Measurements from ENCODE around the gene PTP4A1. TPM values are rescaled to one million over a fixed set of nuclear protein-coding genes. Genes with fewer than 3 reads are reported as not detected.
A peak's percentile ranks its signal among the peaks of the same experiment; 100 is the strongest.

PTP4A1 gene
- total and polyA plus RNA-seq, 2 of the 13 experiments (the other 11 are each of a cell fraction or from before 2014, with no cell fraction given) = 141 to 376 TPM

DNA sequence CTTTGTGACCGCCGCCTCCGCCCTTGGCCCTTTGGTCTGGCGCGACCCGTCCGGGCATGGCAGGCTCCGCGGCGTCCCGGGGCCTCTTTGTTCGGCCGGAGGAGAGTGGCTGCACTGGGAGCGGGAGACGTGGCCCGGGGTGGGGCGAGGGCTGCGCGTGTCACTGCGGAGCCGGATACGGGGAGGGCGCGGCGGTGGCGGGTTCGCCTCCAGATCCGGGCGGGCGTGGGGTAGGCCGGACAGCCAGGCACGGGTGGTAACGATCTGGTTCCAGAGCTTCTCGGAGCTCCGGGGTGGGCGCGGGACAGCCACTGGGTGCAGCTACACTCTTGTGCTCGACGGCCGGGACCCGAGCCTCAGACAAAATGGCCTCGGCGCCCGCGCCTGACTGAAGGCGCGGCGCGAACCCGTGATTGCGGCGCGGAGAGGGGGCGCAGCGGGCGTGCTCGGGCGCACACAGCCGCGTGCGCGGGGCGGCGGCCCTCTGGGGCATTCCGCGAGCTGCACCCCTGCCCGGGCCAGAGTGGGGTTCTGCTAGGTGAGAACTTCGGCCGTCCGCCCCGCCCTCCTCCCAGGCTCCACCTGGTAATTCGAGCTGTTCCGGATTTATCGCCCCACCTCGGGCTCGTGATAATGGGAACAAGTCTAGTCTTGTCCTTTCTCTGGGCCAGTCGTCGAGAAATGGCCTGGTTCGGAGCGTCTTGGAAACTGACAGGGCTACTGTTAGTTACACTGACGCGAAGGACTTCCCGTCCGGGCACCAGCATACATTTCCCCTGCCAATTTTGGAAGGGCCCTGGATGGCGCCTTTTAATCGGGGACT, 1.0 kb downstream of the PTP4A1 start (continued):
- TF ChIP-seq, protein P1, sequence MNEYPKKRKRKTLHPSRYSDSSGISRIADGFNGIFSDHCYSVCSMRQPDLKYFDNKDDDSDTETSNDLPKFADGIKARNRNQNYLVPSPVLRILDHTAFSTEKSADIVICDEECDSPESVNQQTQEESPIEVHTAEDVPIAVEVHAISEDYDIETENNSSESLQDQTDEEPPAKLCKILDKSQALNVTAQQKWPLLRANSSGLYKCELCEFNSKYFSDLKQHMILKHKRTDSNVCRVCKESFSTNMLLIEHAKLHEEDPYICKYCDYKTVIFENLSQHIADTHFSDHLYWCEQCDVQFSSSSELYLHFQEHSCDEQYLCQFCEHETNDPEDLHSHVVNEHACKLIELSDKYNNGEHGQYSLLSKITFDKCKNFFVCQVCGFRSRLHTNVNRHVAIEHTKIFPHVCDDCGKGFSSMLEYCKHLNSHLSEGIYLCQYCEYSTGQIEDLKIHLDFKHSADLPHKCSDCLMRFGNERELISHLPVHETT (CRISPR knock-in tag; conservative IDR thresholded peaks at IDR 0.05) = no peak
- TF ChIP-seq ZNF136 (CRISPR knock-in tag; IDR thresholded peaks at IDR 0.05; ENCODE audit: low read depth) (peak; percentile 53; the same call in 1 of the 2 replicates), ZNF333 (CRISPR knock-in tag; IDR thresholded peaks at IDR 0.05; ENCODE audit: borderline replicate concordance) (peak; percentile 34), SYNCRIP (IDR thresholded peaks at IDR 0.05; ENCODE audit: insufficient read depth, low read depth, low read length) (no peak), ZNF225 (CRISPR knock-in tag; IDR thresholded peaks at IDR 0.05) (0 out of 2 replicates have a peak, but pooled peaks have one; percentile 34), ZFP36L2 (CRISPR knock-in tag; IDR thresholded peaks at IDR 0.05) (no peak), LCORL (IDR thresholded peaks at IDR 0.05) (no peak), LCORL (CRISPR knock-in tag; IDR thresholded peaks at IDR 0.05) (peak; percentile 82), ZFP1 (CRISPR knock-in tag; IDR thresholded peaks at IDR 0.05) (no peak; the same call in 1 of the 2 replicates), SIN3A (IDR thresholded peaks at IDR 0.05; ENCODE audit: borderline replicate concordance, low read depth, low read length) (peak; percentile 82; the same call in 1 of the 2 replicates), ZNF749 (CRISPR knock-in tag; IDR thresholded peaks at IDR 0.05; ENCODE audit: borderline replicate concordance) (no peak; the same call in 1 of the 2 replicates), FIP1L1 (IDR thresholded peaks at IDR 0.05; ENCODE audit: borderline replicate concordance, insufficient read depth, low read depth, low read length) (0 out of 2 replicates have a peak, but pooled peaks have one; percentile 4), SETDB1 (CRISPR knock-in tag; IDR thresholded peaks at IDR 0.05; ENCODE audit: borderline replicate concordance) (no peak), MYNN (CRISPR knock-in tag; IDR thresholded peaks at IDR 0.05; ENCODE audit: low read depth) (no peak), MED13 (CRISPR knock-in tag; IDR thresholded peaks at IDR 0.05) (peak; percentile 88), RFX5 (IDR thresholded peaks at IDR 0.05; ENCODE audit: low read depth, low read length) (no peak), ZNF232 (CRISPR knock-in tag; IDR thresholded peaks at IDR 0.05; ENCODE audit: borderline replicate concordance) (0 out of 2 replicates have a peak, but pooled peaks have one; percentile 82)
- TF ChIP-seq, protein P2, sequence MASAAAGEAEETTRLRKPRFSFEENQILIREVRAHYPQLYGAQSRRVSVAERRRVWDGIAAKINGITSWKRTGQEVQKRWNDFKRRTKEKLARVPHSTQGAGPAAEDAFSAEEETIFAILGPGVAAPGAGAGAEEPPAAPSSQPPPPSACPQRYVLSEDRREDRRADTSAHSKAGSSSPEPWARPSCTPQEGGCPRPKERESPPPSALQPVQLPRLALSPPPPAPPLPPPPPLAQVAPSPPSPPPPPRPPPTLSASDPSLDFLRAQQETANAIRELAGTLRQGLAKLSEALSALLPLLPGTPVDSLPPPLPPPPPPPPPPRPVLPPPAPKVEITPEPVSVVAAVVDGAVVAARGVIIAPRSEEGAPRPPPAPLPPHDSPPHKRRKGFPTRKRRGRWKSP (CRISPR knock-in tag; IDR thresholded peaks at IDR 0.05) = peak; percentile 86; the same call in 1 of the 2 replicates
- TF ChIP-seq, protein P3, sequence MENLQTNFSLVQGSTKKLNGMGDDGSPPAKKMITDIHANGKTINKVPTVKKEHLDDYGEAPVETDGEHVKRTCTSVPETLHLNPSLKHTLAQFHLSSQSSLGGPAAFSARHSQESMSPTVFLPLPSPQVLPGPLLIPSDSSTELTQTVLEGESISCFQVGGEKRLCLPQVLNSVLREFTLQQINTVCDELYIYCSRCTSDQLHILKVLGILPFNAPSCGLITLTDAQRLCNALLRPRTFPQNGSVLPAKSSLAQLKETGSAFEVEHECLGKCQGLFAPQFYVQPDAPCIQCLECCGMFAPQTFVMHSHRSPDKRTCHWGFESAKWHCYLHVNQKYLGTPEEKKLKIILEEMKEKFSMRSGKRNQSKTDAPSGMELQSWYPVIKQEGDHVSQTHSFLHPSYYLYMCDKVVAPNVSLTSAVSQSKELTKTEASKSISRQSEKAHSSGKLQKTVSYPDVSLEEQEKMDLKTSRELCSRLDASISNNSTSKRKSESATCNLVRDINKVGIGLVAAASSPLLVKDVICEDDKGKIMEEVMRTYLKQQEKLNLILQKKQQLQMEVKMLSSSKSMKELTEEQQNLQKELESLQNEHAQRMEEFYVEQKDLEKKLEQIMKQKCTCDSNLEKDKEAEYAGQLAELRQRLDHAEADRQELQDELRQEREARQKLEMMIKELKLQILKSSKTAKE (CRISPR knock-in tag; IDR thresholded peaks at IDR 0.05; ENCODE audit: borderline replicate concordance) = 0 out of 2 replicates have a peak, but pooled peaks have one; percentile 12
- TF ChIP-seq, protein P4, sequence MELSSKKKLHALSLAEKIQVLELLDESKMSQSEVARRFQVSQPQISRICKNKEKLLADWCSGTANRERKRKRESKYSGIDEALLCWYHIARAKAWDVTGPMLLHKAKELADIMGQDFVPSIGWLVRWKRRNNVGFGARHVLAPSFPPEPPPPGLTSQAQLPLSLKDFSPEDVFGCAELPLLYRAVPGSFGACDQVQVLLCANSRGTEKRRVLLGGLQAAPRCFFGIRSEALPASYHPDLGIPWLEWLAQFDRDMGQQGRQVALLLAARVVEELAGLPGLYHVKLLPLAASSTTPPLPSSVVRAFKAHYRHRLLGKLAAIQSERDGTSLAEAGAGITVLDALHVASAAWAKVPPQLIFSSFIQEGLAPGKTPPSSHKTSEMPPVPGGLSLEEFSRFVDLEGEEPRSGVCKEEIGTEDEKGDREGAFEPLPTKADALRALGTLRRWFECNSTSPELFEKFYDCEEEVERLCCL (CRISPR knock-in tag; IDR thresholded peaks at IDR 0.05; ENCODE audit: borderline replicate concordance) = 0 out of 2 replicates have a peak, but pooled peaks have one; percentile 52
- TF ChIP-seq, protein P5, sequence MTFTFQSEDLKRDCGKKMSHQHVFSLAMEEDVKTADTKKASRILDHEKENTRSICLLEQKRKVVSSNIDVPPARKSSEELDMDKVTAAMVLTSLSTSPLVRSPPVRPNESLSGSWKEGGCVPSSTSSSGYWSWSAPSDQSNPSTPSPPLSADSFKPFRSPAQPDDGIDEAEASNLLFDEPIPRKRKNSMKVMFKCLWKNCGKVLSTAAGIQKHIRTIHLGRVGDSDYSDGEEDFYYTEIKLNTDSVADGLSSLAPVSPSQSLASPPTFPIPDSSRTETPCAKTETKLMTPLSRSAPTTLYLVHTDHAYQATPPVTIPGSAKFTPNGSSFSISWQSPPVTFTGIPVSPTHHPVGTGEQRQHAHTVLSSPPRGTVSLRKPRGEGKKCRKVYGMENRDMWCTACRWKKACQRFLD (CRISPR knock-in tag; IDR thresholded peaks at IDR 0.05; ENCODE audit: borderline replicate concordance) = no peak
